ENCODE data around the gene CCNJL.

CCNJL gene

GRCh38 chr5:160289356-160289651, 23.1 kb downstream of the CCNJL start:
- DNase-seq = no peak

DNA sequence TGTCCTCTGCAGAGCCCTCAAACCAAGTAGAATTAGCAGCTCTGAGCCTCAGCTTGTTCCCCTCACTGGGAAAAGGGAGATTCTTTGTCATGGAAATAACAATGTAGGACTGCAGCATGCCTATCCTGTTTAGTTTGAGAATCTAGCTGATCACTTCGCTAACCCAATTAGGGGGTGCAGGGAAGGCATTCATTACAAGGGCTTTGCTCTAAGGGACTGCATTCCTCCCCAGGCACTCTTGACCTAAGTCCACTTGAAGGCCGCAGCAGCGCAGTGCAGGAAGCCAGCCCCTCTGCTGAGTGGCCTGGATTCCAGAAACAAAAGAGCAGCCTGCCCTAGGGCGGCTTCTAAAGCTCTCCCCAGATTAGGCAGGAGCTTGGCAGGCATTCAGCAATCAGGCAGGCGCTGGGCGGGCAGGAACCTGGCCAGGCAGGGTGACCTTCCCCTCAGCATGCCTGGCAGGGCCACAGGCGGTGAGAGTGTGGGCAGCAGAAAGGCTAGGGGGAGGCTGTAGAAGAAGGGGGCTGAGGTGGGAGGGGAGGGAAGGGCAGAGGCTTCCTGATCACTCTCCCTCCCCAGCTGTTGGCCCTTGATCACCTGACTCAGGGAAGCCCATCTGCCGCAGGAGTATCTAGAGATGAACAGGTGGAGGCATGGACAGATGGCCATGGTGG, 24.8 kb downstream of the CCNJL start:
- no peak for DNase-seq

GRCh38 chr5:160286947-160287346, 25.4 kb downstream of the CCNJL start:
- no peak for DNase-seq

GRCh38 chr5:160285316-160285715, 27.0 kb downstream of the CCNJL start:
- no peak for DNase-seq

GRCh38 chr5:160284291-160284873, 28.0 kb downstream of the CCNJL start:
- no peak for DNase-seq

GRCh38 chr5:160281275-160281674, 31.1 kb downstream of the CCNJL start:
- no peak for DNase-seq

- no peak for DNase-seq
Measured at GRCh38 chr5:160280384-160281095, 31.8 kb downstream of the CCNJL start.

GRCh38 chr5:160278343-160278742, 34.0 kb downstream of the CCNJL start:
- no peak for DNase-seq

GRCh38 chr5:160274483-160274931, 37.9 kb downstream of the CCNJL start:
- no peak for DNase-seq

DNA sequence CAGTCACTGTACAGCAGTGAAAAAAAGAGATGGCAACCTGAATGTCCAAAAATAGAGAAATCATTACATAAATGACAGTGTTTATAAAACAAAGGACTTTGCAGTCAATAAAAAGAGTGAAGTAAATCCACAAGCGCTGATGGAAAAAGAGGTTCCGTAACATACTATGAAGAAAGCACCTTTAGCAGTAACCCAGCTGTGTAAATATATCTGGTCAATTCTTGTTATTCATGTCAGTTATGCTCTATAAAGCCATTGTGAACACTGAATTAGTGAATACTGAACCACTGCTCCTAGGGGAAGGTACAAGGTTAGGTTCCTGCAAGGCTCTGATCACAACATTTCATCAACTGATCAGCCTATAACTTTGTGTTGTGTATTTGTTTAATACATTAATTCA, 39.5 kb downstream of the CCNJL start:
- no peak for DNase-seq

DNA sequence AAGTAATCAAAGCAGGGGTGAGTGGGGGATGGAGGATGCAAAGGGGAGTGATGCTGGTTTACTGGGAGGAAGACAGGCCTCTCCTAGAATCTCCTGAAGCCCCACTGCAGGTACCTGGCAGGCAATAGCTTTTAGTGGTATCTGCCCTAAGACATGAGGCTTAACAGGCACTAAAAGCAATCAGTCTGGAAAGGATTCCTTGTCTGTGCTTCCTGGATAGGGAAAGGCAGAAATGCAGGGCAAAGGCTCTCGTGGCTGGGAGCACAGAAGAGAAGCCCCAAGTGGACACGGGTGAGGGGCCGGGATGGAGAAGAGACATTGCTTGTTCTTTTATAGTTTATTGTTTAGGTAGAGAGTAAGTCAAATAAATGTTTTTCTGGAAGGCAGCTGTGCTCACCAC, 40.1 kb downstream of the CCNJL start:
- DNase-seq = no peak

GRCh38 chr5:160271836-160272235, 40.5 kb downstream of the CCNJL start:
- no peak for DNase-seq

- no peak for DNase-seq
Measured at GRCh38 chr5:160271396-160271795, 41.0 kb downstream of the CCNJL start.

DNA sequence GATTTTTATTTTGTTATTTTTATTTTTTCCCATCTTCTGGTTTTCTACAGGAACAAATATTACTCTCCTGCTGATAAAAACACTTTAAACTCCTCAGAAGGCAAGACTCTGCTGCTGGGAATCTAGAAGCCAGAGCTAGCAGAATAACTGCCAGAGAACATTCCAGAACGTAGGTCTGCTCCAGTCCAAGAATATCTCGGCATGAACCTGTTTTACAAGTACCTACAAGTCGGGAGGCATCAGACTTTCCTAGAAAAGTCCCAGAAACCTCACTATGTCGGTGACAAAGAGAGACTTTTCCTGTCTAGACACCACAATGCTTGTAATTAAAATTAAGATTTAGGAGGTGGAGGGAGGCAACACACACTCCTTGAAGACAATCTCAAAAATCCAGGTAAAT, 41.7 kb downstream of the CCNJL start:
- DNase-seq = no peak

DNA sequence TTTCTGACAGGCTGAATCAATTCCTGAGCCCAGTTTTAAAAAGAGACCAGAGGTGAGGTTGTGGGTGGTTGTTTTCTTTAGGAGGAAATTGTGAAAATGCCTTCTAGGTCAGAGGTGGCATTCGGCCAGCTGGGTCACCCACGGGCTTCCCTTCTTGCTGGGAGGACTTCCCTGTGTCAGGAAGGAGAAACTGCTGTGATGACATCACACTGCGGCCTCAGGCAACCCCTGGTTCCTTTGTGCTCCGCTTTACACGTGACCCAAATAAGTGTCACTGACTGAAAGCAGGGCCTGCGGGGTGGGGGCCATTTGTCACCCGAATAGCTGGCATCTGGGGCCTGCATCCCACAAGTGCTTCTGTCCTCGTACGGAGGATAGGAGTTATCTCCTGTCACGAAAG, 43.3 kb downstream of the CCNJL start:
- peak; percentile 20 for DNase-seq

DNA sequence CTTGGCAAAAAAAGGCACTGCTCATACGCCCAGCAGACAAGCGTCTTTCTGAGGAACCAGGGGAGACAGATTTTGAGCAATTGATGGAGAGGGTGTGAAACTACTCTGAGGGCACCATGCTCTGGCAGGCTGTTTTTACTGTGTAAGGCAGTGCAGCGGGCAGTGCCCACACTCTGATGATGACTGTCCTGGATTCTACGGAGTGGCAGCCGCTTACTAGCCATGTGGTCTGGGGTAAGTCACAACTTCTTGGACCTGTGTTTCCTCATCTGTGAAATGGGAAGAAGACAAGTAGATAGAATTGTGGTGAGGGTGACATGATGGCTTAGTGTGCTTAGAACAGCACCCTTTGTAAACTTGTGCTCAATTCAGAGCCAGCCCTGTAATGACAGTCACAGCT, 44.2 kb downstream of the CCNJL start:
- no peak for DNase-seq

- DNase-seq = no peak
Measured at GRCh38 chr5:160266752-160267345, 45.5 kb downstream of the CCNJL start.

DNA sequence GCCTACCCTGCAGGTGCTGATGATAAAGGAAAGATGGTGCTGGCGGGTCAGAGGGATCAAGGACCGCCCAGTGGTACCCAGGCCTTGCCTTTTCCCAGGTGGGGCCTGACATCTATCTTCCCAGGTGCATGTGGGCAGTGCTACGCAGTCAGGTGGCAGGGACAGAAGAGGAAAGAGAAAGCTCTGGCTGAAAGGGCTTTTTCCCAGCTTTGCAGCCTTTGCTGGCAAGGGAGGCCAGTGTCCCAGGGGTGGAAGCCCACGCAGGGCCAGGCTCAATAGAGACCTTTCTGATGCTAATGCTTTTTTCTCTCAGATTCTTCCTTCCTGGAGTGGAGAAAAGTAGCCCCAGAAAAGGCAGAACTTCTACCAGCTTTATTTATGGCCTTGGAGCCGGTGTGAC, 46.3 kb downstream of the CCNJL start:
- DNase-seq = no peak

GRCh38 chr5:160263326-160263855, 49.0 kb downstream of the CCNJL start:
- no peak for DNase-seq

GRCh38 chr5:160262151-160263074, 50.0 kb downstream of the CCNJL start:
- DNase-seq = no peak

GRCh38 chr5:160260881-160261815, 51.2 kb downstream of the CCNJL start:
- DNase-seq = no peak

Measured in CD4-positive, alpha-beta T cell treated with Interleukin-4 for 4 hours (primary cell).